HL-60 (cell line): ENCODE results near the gene OR5H2.

Source experiments
- DNase-seq, 2 experiments: peaks; one replicate each; pipeline ENCODE4 v3.0.0-alpha.2; 2010 to 2020; ENCODE audit warnings: low read depth in 1 of 2, low spot score in 1 of 2
- H3K27ac ChIP-seq: fragments of 250-450 bp; sonication (Bioruptor Pico); replicated peaks from 2 replicates; pipeline ENCODE4 v1.5.1; 2020; ENCODE audit warnings: mild to moderate bottlenecking, moderate library complexity
- H3K27me3 ChIP-seq: fragments of 250-450 bp; sonication (Bioruptor Pico); 2 replicates; pipeline ENCODE4 v1.5.1; 2021; ENCODE audit warnings: mild to moderate bottlenecking, moderate library complexity; ENCODE audit not compliant: insufficient read depth, poor library complexity, severe bottlenecking
- H3K4me3 ChIP-seq: replicated peaks from 2 replicates; pipeline ENCODE4 v1.5.1; 2011; ENCODE audit warnings: mild to moderate bottlenecking, control low read depth, low read length; ENCODE audit not compliant: insufficient read depth
- GABPA ChIP-seq: IDR thresholded peaks from 2 replicates; pipeline ENCODE4 v1.6.1; 2012; ENCODE audit warnings: low read depth
- POLR2AphosphoS5 ChIP-seq: IDR thresholded peaks from 2 replicates; pipeline ENCODE4 v1.6.1; 2012; ENCODE audit warnings: low read depth
- SPI1 ChIP-seq: IDR thresholded peaks from 2 replicates; pipeline ENCODE4 v1.6.1; 2012; ENCODE audit warnings: low read depth, mild to moderate bottlenecking, borderline replicate concordance
- TF ChIP-seq, protein P1 (sequence below): IDR thresholded peaks from 2 replicates; pipeline ENCODE4 v1.6.1; 2012; ENCODE audit warnings: low read depth; ENCODE audit not compliant: insufficient replicate concordance
- TF ChIP-seq, protein P2 (sequence below): IDR thresholded peaks from one replicate; pipeline ENCODE4 v1.5.1; 2011; ENCODE audit warnings: low read length, control low read depth, inconsistent platforms; ENCODE audit not compliant: insufficient read depth

The OR5H2 gene

DNA sequence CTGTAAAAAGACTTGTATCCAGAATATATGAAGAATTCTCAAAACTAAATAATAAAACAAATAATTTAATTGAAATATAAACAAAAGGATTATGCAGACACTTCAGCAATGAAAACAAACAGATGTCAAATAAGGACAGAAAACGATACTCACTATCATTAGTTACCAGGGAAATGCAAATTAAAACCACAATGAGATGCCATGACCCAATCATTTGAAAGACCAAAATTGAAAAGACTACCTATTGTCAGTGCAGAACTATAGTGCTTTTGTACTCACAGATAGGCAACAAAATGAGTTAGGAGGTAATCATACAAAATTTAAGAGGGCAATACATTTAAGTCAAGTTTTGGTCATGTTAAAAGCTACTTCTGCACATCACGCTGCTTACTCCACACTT is 39.8 kb downstream of the OR5H2 start:
- Histone ChIP-seq H3K27me3 (no peaks in the 10 kb centered on the region), H3K4me3 (no peak overlapping the region), H3K27ac (no peak overlapping the region)
- no peak for TF ChIP-seq SPI1
- no peak for TF ChIP-seq POLR2AphosphoS5
- TF ChIP-seq, protein P1, sequence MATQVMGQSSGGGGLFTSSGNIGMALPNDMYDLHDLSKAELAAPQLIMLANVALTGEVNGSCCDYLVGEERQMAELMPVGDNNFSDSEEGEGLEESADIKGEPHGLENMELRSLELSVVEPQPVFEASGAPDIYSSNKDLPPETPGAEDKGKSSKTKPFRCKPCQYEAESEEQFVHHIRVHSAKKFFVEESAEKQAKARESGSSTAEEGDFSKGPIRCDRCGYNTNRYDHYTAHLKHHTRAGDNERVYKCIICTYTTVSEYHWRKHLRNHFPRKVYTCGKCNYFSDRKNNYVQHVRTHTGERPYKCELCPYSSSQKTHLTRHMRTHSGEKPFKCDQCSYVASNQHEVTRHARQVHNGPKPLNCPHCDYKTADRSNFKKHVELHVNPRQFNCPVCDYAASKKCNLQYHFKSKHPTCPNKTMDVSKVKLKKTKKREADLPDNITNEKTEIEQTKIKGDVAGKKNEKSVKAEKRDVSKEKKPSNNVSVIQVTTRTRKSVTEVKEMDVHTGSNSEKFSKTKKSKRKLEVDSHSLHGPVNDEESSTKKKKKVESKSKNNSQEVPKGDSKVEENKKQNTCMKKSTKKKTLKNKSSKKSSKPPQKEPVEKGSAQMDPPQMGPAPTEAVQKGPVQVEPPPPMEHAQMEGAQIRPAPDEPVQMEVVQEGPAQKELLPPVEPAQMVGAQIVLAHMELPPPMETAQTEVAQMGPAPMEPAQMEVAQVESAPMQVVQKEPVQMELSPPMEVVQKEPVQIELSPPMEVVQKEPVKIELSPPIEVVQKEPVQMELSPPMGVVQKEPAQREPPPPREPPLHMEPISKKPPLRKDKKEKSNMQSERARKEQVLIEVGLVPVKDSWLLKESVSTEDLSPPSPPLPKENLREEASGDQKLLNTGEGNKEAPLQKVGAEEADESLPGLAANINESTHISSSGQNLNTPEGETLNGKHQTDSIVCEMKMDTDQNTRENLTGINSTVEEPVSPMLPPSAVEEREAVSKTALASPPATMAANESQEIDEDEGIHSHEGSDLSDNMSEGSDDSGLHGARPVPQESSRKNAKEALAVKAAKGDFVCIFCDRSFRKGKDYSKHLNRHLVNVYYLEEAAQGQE, result no peak
- TF ChIP-seq, protein P2, sequence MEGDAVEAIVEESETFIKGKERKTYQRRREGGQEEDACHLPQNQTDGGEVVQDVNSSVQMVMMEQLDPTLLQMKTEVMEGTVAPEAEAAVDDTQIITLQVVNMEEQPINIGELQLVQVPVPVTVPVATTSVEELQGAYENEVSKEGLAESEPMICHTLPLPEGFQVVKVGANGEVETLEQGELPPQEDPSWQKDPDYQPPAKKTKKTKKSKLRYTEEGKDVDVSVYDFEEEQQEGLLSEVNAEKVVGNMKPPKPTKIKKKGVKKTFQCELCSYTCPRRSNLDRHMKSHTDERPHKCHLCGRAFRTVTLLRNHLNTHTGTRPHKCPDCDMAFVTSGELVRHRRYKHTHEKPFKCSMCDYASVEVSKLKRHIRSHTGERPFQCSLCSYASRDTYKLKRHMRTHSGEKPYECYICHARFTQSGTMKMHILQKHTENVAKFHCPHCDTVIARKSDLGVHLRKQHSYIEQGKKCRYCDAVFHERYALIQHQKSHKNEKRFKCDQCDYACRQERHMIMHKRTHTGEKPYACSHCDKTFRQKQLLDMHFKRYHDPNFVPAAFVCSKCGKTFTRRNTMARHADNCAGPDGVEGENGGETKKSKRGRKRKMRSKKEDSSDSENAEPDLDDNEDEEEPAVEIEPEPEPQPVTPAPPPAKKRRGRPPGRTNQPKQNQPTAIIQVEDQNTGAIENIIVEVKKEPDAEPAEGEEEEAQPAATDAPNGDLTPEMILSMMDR, result no peak
- TF ChIP-seq GABPA, result no peak
- no peak for DNase-seq

DNA sequence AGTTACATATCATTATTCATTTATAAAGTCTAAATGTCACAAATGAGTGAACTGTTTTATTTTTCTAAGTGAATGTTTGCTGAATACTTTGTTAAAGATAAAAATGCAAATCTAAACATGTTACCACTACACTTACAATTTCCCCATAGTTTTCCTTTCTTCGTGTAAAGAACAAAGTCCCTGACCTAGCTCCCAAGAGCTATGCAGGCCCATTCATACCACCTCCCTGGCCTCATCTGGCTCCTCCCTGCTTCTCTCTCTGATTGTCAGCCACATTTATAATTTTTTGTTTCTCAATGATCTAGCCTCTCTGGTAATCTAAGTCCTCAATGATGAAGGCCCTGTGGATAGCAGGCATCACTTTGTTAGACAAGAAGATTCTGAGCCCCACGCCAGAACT is 40.4 kb downstream of the OR5H2 start:
- H3K4me3 ChIP-seq, result no peak overlapping the region
- no peak for TF ChIP-seq SPI1
- TF ChIP-seq, protein P1, result no peak
- no peak for TF ChIP-seq GABPA
- TF ChIP-seq, protein P2, result no peak
- TF ChIP-seq POLR2AphosphoS5, result no peak
- DNase-seq, result no peak
- H3K27me3 ChIP-seq, result no peaks in the 10 kb centered on the region
- no peak overlapping the region for H3K27ac ChIP-seq

DNA sequence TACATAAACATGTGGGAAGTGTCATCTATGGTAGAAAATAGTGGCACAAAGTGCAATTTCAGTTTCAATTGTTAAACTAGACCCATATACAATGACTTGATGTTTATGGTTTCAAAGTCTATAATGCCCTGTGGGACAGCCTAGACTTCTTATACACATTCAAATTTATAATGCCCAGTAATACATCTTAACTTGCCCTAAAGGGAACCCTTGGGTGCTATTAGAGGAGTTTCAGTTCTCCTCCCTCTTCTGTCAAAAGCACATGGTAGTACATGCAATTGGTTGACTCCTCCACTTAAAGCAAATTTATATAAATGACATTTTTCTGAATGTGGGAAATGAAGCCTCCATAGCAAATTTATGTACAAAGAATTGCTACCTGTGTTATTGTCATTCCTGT is 41.1 kb downstream of the OR5H2 start:
- no peaks in the 10 kb centered on the region for H3K27me3 ChIP-seq
- no peak overlapping the region for H3K27ac ChIP-seq
- DNase-seq, result no peak
- TF ChIP-seq, protein P1, result no peak
- TF ChIP-seq GABPA (no peak), POLR2AphosphoS5 (no peak), SPI1 (no peak)
- TF ChIP-seq, protein P2, result no peak
- no peak overlapping the region for H3K4me3 ChIP-seq
